Skeletal muscle satellite cell (primary cell): ENCODE results near the gene ATL1. TPM values are rescaled to one million over a fixed set of nuclear protein-coding genes. Genes with fewer than 3 reads are reported as not detected.

Experiments
- H3K27me3 ChIP-seq: 2 replicates; pipeline ENCODE4 v1.7.0; 2013; ENCODE audit warnings: low read length; ENCODE audit not compliant: control insufficient read depth, insufficient read depth
- H3K36me3 ChIP-seq: 2 replicates; pipeline ENCODE4 v1.7.0; 2013; ENCODE audit warnings: mild to moderate bottlenecking, control low read depth, low read length; ENCODE audit not compliant: insufficient read depth
- H3K4me1 ChIP-seq: 2 replicates; pipeline ENCODE4 v1.7.0; 2013; ENCODE audit warnings: low read length; ENCODE audit not compliant: control insufficient read depth, insufficient read depth
- H3K4me2 ChIP-seq: 2 replicates; pipeline ENCODE4 v1.7.0; 2013; ENCODE audit warnings: mild to moderate bottlenecking, low read length
- H3K4me3 ChIP-seq: 2 replicates; pipeline ENCODE4 v1.7.0; 2013; ENCODE audit warnings: low read length
- H3K9ac ChIP-seq: 2 replicates; pipeline ENCODE4 v1.7.0; 2013; ENCODE audit warnings: mild to moderate bottlenecking, low read depth, low read length, moderate library complexity
- H3K9me3 ChIP-seq: replicated peaks from 2 replicates; pipeline ENCODE4 v1.7.0; 2013; ENCODE audit warnings: mild to moderate bottlenecking, control low read depth, low read length
- small RNA-seq: library from RNA; depleted of rRNA; stranded (forward); fragments of <200 nt; gene quantifications from one replicate; pipeline ENCODE3, GENCODE V24; 2012

The ATL1 gene

GRCh38 chr14:50676814-50677516, 117.0 kb downstream of the ATL1 start:
- Histone ChIP-seq H3K27me3 (no peaks in the 10 kb centered on the region), H3K36me3 (no peaks in the 10 kb centered on the region), H3K4me2 (peak overlapping the region; percentile 76), H3K4me3 (peak overlapping the region; percentile 54), H3K9ac (peak overlapping the region; percentile 64), H3K9me3 (no peaks in the 10 kb centered on the region), H3K4me1 (peaks cover 38% of the 10 kb centered on the region)

- Histone ChIP-seq H3K36me3 (no peaks in the 10 kb centered on the region), H3K4me2 (peak overlapping the region; percentile 76), H3K9ac (peak overlapping the region; percentile 64), H3K4me3 (peak overlapping the region; percentile 54), H3K9me3 (no peaks in the 10 kb centered on the region), H3K4me1 (peaks cover 38% of the 10 kb centered on the region), H3K27me3 (no peaks in the 10 kb centered on the region)
These were observed 117.7 kb downstream of the ATL1 start for GRCh38 chr14:50677527-50678063.

- H3K4me3 ChIP-seq: peak overlapping the region; percentile 32
- peak overlapping the region; percentile 58 for H3K9ac ChIP-seq
- peak overlapping the region; percentile 76 for H3K4me2 ChIP-seq
- peaks cover 38% of the 10 kb centered on the region for H3K4me1 ChIP-seq
- H3K9me3 ChIP-seq: no peaks in the 10 kb centered on the region
- no peaks in the 10 kb centered on the region for H3K27me3 ChIP-seq
- H3K36me3 ChIP-seq: no peaks in the 10 kb centered on the region
These were observed 118.2 kb downstream of the ATL1 start for GRCh38 chr14:50678163-50678562.

DNA sequence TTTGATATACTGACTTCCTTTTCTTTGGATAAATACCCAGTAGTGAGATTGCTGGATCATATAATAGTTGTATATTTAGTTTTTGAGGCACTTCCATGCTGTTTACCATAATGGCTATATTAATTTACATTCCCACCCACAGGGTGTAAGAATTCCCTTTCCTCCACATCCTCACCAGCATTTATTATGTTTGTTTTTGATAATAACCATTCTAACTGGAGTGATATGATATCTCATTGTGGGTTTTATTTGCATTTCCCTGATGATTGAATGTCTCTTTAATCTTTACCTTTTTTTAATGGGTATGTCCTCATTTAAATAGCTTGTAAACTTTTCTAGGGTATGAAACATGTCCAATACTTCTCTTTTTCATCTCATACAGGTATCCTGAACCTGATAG, 119.7 kb downstream of the ATL1 start:
- Histone ChIP-seq H3K4me3 (no peak overlapping the region), H3K4me2 (no peak overlapping the region), H3K9me3 (no peaks in the 10 kb centered on the region), H3K9ac (no peak overlapping the region), H3K36me3 (no peaks in the 10 kb centered on the region), H3K4me1 (peaks cover 38% of the 10 kb centered on the region), H3K27me3 (no peaks in the 10 kb centered on the region)

Small RNA genes within 50 kb of the gene (small RNA-seq; reads per million reads assigned to genes)
- gene RN7SL452P: not detected
- not detected for gene SNRPGP1
